NCI-H2107 (cell line): ENCODE measurements around the gene PIN1.
"Not testable (repeated sequence)": the region's sequence is repeated elsewhere in the genome, so short reads cannot be mapped to it uniquely, and the experiment has no call there.

ENCODE experiments used
- DNase-seq: peaks from one replicate; lab custom pipeline; 2025; lab: John Stamatoyannopoulos, UW

Gene PIN1

GRCh38 chr19:9834726-9835506, at the start of gene PIN1:
Gene PIN1 (plus strand): TSS chr19:9835318. CDS start chr19:9835345, 27 bp downstream.
- peak; percentile 99 for DNase-seq

- peak; percentile 93 for DNase-seq
These were observed 49.5 kb upstream of the PIN1 start for GRCh38 chr19:9785367-9786331.

GRCh38 chr19:9786342-9786741, 48.8 kb upstream of the PIN1 start:
- DNase-seq, result no peak

GRCh38 chr19:9786819-9787218, 48.3 kb upstream of the PIN1 start:
- DNase-seq, result no peak

GRCh38 chr19:9788604-9789003, 46.5 kb upstream of the PIN1 start:
- not testable (repeated sequence) for DNase-seq

- DNase-seq, result no peak
These were observed 46.1 kb upstream of the PIN1 start for GRCh38 chr19:9789066-9789465.

GRCh38 chr19:9789579-9789978, 45.5 kb upstream of the PIN1 start:
- not testable (repeated sequence) for DNase-seq

GRCh38 chr19:9791073-9791367, 44.1 kb upstream of the PIN1 start:
- not testable (repeated sequence) for DNase-seq

GRCh38 chr19:9791552-9792205, 43.4 kb upstream of the PIN1 start:
- peak; percentile 13 for DNase-seq

- peak; percentile 15 for DNase-seq
These were observed 42.7 kb upstream of the PIN1 start for GRCh38 chr19:9792206-9793070.

GRCh38 chr19:9793071-9793591, 42.0 kb upstream of the PIN1 start:
- no peak for DNase-seq

- DNase-seq, result peak; percentile 52
These were observed 38.9 kb upstream of the PIN1 start for GRCh38 chr19:9796113-9796773.

GRCh38 chr19:9797871-9798270, 37.2 kb upstream of the PIN1 start:
- DNase-seq, result no peak

- no peak for DNase-seq
These were observed 36.0 kb upstream of the PIN1 start for GRCh38 chr19:9799162-9799561.

- DNase-seq, result no peak
These were observed 33.1 kb upstream of the PIN1 start for GRCh38 chr19:9801976-9802375.

- DNase-seq, result no peak
These were observed 28.3 kb upstream of the PIN1 start for GRCh38 chr19:9806803-9807202.

- no peak for DNase-seq
These were observed 26.0 kb upstream of the PIN1 start for GRCh38 chr19:9808855-9809824.

- DNase-seq, result no peak
These were observed 24.0 kb upstream of the PIN1 start for GRCh38 chr19:9811139-9811538.

- no peak for DNase-seq
These were observed 16.9 kb upstream of the PIN1 start for GRCh38 chr19:9818175-9818733.
